ENCODE data around the gene INSC. TPM values are rescaled to one million over a fixed set of nuclear protein-coding genes. Genes with fewer than 3 reads are reported as not detected.

The INSC gene
- polyA plus RNA-seq, 3 donors, result not detected

GRCh38 chr11:15266999-15267398 lies 152.3 kb downstream of the INSC start:
- H3K4me1 Mint-ChIP-seq, result no peaks in the 10 kb centered on the region
- no CpG with 5 or more reads among the region's 1 CpG for WGBS (ENCODE audit: insufficient coverage)
- H3K27ac Mint-ChIP-seq, result no peak overlapping the region

GRCh38 chr11:15268598-15268997 lies 153.9 kb downstream of the INSC start:
- TF ChIP-seq CTCF (IDR thresholded peaks at IDR 0.05), result no peak
- Mint-ChIP-seq H3K36me3 (no peaks in the 10 kb centered on the region), H3K4me3 (no peak overlapping the region), H3K4me1 (no peaks in the 10 kb centered on the region), H3K9me3 (peaks cover 0 to 16% (median 11%) of the 10 kb centered on the region in 7 donors), H3K27me3 (ENCODE audit: low read depth in 3 of 3) (peaks cover 0 to 6% (median 3%) of the 10 kb centered on the region in 3 donors), H3K27ac (no peak overlapping the region)
- Histone ChIP-seq H3K27ac (ENCODE audit: low read depth in 1 of 2, low read length in 2 of 2) (no peak overlapping the region), H3K4me2 (replicated peaks; ENCODE audit: extremely low read depth, low read length, poor library complexity, severe bottlenecking) (no peak overlapping the region), H3K36me3 (replicated peaks in 1 of 2; ENCODE audit: control insufficient read depth in 1 of 2, insufficient read depth in 2 of 2, low read length in 2 of 2) (no peaks in the 10 kb centered on the region), H3K27me3 (ENCODE audit: control insufficient read depth in 2 of 2, insufficient read depth in 2 of 2, low read length in 2 of 2) (no peaks in the 10 kb centered on the region), H3K4me1 (ENCODE audit: control insufficient read depth in 1 of 2, insufficient read depth in 2 of 2, low read length in 2 of 2) (no peaks in the 10 kb centered on the region), H3K9ac (ENCODE audit: insufficient read depth, low read length, poor library complexity, severe bottlenecking) (no peak overlapping the region), H4K20me1 (ENCODE audit: insufficient read depth, low read length) (no peaks in the 10 kb centered on the region), H3K4me3 (replicated peaks in 1 of 3; ENCODE audit: low read depth in 2 of 3, low read length in 3 of 3) (no peak overlapping the region), H2AFZ (ENCODE audit: insufficient read depth, low read depth, low read length, poor library complexity, severe bottlenecking) (no peak overlapping the region), H3K79me2 (ENCODE audit: insufficient read depth, low read length) (no peaks in the 10 kb centered on the region), H3K9me3 (replicated peaks in 1 of 2; ENCODE audit: control insufficient read depth in 1 of 2, insufficient read depth in 1 of 2, low read length in 2 of 2) (peaks cover 0 to 11% of the 10 kb centered on the region in 2 donors)
- intact Hi-C loops (cut with micrococcal nuclease), result no loop called here
- DNase-seq, result no peak

More at GRCh38 chr11:15266999-15267398, 152.3 kb downstream of the INSC start:
- Mint-ChIP-seq H3K4me3 (no peak overlapping the region), H3K27me3 (ENCODE audit: low read depth in 3 of 3) (peaks cover 0 to 2% (median under 1%) of the 10 kb centered on the region in 3 donors), H3K36me3 (no peaks in the 10 kb centered on the region), H3K9me3 (peaks cover 0 to 14% (median 12%) of the 10 kb centered on the region in 7 donors)
- Histone ChIP-seq H3K4me2 (replicated peaks; ENCODE audit: extremely low read depth, low read length, poor library complexity, severe bottlenecking) (no peak overlapping the region), H3K27me3 (ENCODE audit: control insufficient read depth in 2 of 2, insufficient read depth in 2 of 2, low read length in 2 of 2) (no peaks in the 10 kb centered on the region), H2AFZ (ENCODE audit: insufficient read depth, low read depth, low read length, poor library complexity, severe bottlenecking) (no peak overlapping the region), H3K9ac (ENCODE audit: insufficient read depth, low read length, poor library complexity, severe bottlenecking) (no peak overlapping the region), H4K20me1 (ENCODE audit: insufficient read depth, low read length) (no peaks in the 10 kb centered on the region), H3K9me3 (replicated peaks in 1 of 2; ENCODE audit: control insufficient read depth in 1 of 2, insufficient read depth in 1 of 2, low read length in 2 of 2) (peaks cover 0 to 11% of the 10 kb centered on the region in 2 donors), H3K79me2 (ENCODE audit: insufficient read depth, low read length) (no peaks in the 10 kb centered on the region), H3K36me3 (replicated peaks in 1 of 2; ENCODE audit: control insufficient read depth in 1 of 2, insufficient read depth in 2 of 2, low read length in 2 of 2) (no peaks in the 10 kb centered on the region), H3K4me3 (replicated peaks in 1 of 3; ENCODE audit: low read depth in 2 of 3, low read length in 3 of 3) (no peak overlapping the region), H3K4me1 (ENCODE audit: control insufficient read depth in 1 of 2, insufficient read depth in 2 of 2, low read length in 2 of 2) (no peaks in the 10 kb centered on the region), H3K27ac (ENCODE audit: low read depth in 1 of 2, low read length in 2 of 2) (no peak overlapping the region)
- intact Hi-C loops (cut with micrococcal nuclease), result no loop called here
- TF ChIP-seq CTCF (IDR thresholded peaks at IDR 0.05), result no peak
- DNase-seq, result no peak

Data from CD14-positive monocyte (primary cell).